ENCODE measurements around the gene ATL1.
"Not testable (repeated sequence)": the region's sequence is repeated elsewhere in the genome, so short reads cannot be mapped to it uniquely, and the experiment has no call there.

ATL1 gene

GRCh38 chr14:50624447-50624846 is 64.5 kb downstream of the ATL1 start:
- no peaks in the 10 kb centered on the region for H3K4me1 ChIP-seq (ENCODE audit: insufficient read depth, low read length, poor library complexity, severe bottlenecking)
- no peak overlapping the region for H3K4me3 ChIP-seq (ENCODE audit: low read length, poor library complexity, severe bottlenecking)
- H3K79me2 ChIP-seq (ENCODE audit: insufficient read depth, low read length): no peaks in the 10 kb centered on the region
- TF ChIP-seq, protein P1, sequence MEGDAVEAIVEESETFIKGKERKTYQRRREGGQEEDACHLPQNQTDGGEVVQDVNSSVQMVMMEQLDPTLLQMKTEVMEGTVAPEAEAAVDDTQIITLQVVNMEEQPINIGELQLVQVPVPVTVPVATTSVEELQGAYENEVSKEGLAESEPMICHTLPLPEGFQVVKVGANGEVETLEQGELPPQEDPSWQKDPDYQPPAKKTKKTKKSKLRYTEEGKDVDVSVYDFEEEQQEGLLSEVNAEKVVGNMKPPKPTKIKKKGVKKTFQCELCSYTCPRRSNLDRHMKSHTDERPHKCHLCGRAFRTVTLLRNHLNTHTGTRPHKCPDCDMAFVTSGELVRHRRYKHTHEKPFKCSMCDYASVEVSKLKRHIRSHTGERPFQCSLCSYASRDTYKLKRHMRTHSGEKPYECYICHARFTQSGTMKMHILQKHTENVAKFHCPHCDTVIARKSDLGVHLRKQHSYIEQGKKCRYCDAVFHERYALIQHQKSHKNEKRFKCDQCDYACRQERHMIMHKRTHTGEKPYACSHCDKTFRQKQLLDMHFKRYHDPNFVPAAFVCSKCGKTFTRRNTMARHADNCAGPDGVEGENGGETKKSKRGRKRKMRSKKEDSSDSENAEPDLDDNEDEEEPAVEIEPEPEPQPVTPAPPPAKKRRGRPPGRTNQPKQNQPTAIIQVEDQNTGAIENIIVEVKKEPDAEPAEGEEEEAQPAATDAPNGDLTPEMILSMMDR (conservative IDR thresholded peaks at IDR 0.05; ENCODE audit: low read length): no peak
- no peak for TF ChIP-seq EZH2phosphoT487 (IDR thresholded peaks at IDR 0.05; ENCODE audit: borderline replicate concordance)
- no peaks in the 10 kb centered on the region; the same call in 1 of the 2 replicates for H3K36me3 ChIP-seq (ENCODE audit: insufficient read depth, low read length)
- no peak overlapping the region for H3K9ac ChIP-seq (ENCODE audit: low read depth, low read length, poor library complexity, severe bottlenecking)
- no peaks in the 10 kb centered on the region for H3K27me3 ChIP-seq (ENCODE audit: insufficient read depth, low read length, poor library complexity, severe bottlenecking)
- H4K20me1 ChIP-seq (ENCODE audit: insufficient read depth, low read length, poor library complexity, severe bottlenecking): no peaks in the 10 kb centered on the region
- no peak overlapping the region for H2AFZ ChIP-seq (ENCODE audit: low read length)
- H3F3A ChIP-seq (ENCODE audit: low read depth): no peaks in the 10 kb centered on the region
- H3K4me2 ChIP-seq (ENCODE audit: low read depth, low read length, poor library complexity, severe bottlenecking): no peak overlapping the region
- no peaks in the 10 kb centered on the region for H3K9me2 ChIP-seq (replicated peaks; ENCODE audit: low read depth, low read length)
- no peaks in the 10 kb centered on the region for H3K9me3 ChIP-seq (ENCODE audit: insufficient read depth, low read depth, low read length)

- not testable (repeated sequence) for H2AFZ ChIP-seq (ENCODE audit: low read length); H3K4me3 ChIP-seq (ENCODE audit: low read length, poor library complexity, severe bottlenecking); H3K9me3 ChIP-seq (ENCODE audit: insufficient read depth, low read depth, low read length); H3K79me2 ChIP-seq (ENCODE audit: insufficient read depth, low read length); H3K27me3 ChIP-seq (ENCODE audit: insufficient read depth, low read length, poor library complexity, severe bottlenecking); H3K9me2 ChIP-seq (replicated peaks; ENCODE audit: low read depth, low read length); H3K9ac ChIP-seq (ENCODE audit: low read depth, low read length, poor library complexity, severe bottlenecking); H3K4me1 ChIP-seq (ENCODE audit: insufficient read depth, low read length, poor library complexity, severe bottlenecking); H3F3A ChIP-seq (ENCODE audit: low read depth); H3K4me2 ChIP-seq (ENCODE audit: low read depth, low read length, poor library complexity, severe bottlenecking); H4K20me1 ChIP-seq (ENCODE audit: insufficient read depth, low read length, poor library complexity, severe bottlenecking); H3K36me3 ChIP-seq (ENCODE audit: insufficient read depth, low read length)
Observed at GRCh38 chr14:50624947-50625346, 65.0 kb downstream of the ATL1 start.

GRCh38 chr14:50631408-50631821 is 71.5 kb downstream of the ATL1 start:
- no peaks in the 10 kb centered on the region for H3K9me3 ChIP-seq (ENCODE audit: insufficient read depth, low read depth, low read length)
- no peak overlapping the region for H2AFZ ChIP-seq (ENCODE audit: low read length)
- no peaks in the 10 kb centered on the region for H3K4me1 ChIP-seq (ENCODE audit: insufficient read depth, low read length, poor library complexity, severe bottlenecking)
- H3K4me2 ChIP-seq (ENCODE audit: low read depth, low read length, poor library complexity, severe bottlenecking): no peak overlapping the region
- TF ChIP-seq, protein P1 (conservative IDR thresholded peaks at IDR 0.05; ENCODE audit: low read length): no peak
- TF ChIP-seq EZH2phosphoT487 (IDR thresholded peaks at IDR 0.05; ENCODE audit: borderline replicate concordance): no peak
- H3K27me3 ChIP-seq (ENCODE audit: insufficient read depth, low read length, poor library complexity, severe bottlenecking): no peaks in the 10 kb centered on the region
- H3K9ac ChIP-seq (ENCODE audit: low read depth, low read length, poor library complexity, severe bottlenecking): no peak overlapping the region
- H3K9me2 ChIP-seq (replicated peaks; ENCODE audit: low read depth, low read length): no peaks in the 10 kb centered on the region
- no peak overlapping the region for H3K4me3 ChIP-seq (ENCODE audit: low read length, poor library complexity, severe bottlenecking)
- no peaks in the 10 kb centered on the region for H3F3A ChIP-seq (ENCODE audit: low read depth)
- no peaks in the 10 kb centered on the region for H4K20me1 ChIP-seq (ENCODE audit: insufficient read depth, low read length, poor library complexity, severe bottlenecking)
- no peaks in the 10 kb centered on the region for H3K79me2 ChIP-seq (ENCODE audit: insufficient read depth, low read length)
- H3K36me3 ChIP-seq (ENCODE audit: insufficient read depth, low read length): peaks cover 12% of the 10 kb centered on the region; the same call in 1 of the 2 replicates

DNA sequence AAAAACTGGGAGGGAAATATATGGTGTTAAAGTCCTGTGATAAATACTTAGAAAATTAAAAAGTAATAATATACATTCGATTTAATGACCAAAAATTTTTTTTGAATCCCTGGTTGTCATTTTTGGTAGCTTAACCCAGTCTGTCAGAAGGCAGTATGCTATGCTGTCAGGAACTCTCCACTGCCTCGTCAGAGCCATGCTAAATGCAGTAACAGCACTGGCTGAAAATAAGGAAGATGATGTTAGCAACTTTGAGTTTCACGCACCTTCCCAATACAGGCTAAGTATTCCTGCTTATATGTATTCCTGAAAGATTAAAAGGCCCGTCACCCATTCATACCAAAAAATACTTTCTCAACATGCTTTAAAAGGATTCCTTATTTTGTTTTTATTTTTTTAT is 74.0 kb downstream of the ATL1 start:
- Histone ChIP-seq H3K9me2 (replicated peaks; ENCODE audit: low read depth, low read length) (no peaks in the 10 kb centered on the region), H3K36me3 (ENCODE audit: insufficient read depth, low read length) (peaks cover 14% of the 10 kb centered on the region; the same call in 1 of the 2 replicates)
- no peak for TF ChIP-seq EZH2phosphoT487 (IDR thresholded peaks at IDR 0.05; ENCODE audit: borderline replicate concordance)
- TF ChIP-seq, protein P1 (conservative IDR thresholded peaks at IDR 0.05; ENCODE audit: low read length): no peak

More for the DNA sequence above, 74.0 kb downstream of the ATL1 start:
- H3F3A ChIP-seq (ENCODE audit: low read depth): no peaks in the 10 kb centered on the region
- no peak overlapping the region for H3K4me2 ChIP-seq (ENCODE audit: low read depth, low read length, poor library complexity, severe bottlenecking)
- no peaks in the 10 kb centered on the region for H3K27me3 ChIP-seq (ENCODE audit: insufficient read depth, low read length, poor library complexity, severe bottlenecking)
- H3K4me3 ChIP-seq (ENCODE audit: low read length, poor library complexity, severe bottlenecking): no peak overlapping the region
- no peaks in the 10 kb centered on the region for H3K4me1 ChIP-seq (ENCODE audit: insufficient read depth, low read length, poor library complexity, severe bottlenecking)
- H4K20me1 ChIP-seq (ENCODE audit: insufficient read depth, low read length, poor library complexity, severe bottlenecking): no peaks in the 10 kb centered on the region
- no peaks in the 10 kb centered on the region for H3K79me2 ChIP-seq (ENCODE audit: insufficient read depth, low read length)
- no peak overlapping the region for H2AFZ ChIP-seq (ENCODE audit: low read length)
- H3K9ac ChIP-seq (ENCODE audit: low read depth, low read length, poor library complexity, severe bottlenecking): no peak overlapping the region
- no peaks in the 10 kb centered on the region for H3K9me3 ChIP-seq (ENCODE audit: insufficient read depth, low read depth, low read length)
